ENCODE data around the gene RPH3AL. TPM values are rescaled to one million over a fixed set of nuclear protein-coding genes. Genes with fewer than 3 reads are reported as not detected.

RPH3AL gene
- total RNA-seq, 4 donors from 2014 or later: 9.9 to 44.7 (median 21.5) TPM

- Histone ChIP-seq H3K36me3 (no peaks in the 10 kb centered on the region), H3K9me3 (no peaks in the 10 kb centered on the region), H3K4me1 (no peaks in the 10 kb centered on the region), H3K27ac (no peak overlapping the region), H3K27me3 (no peaks in the 10 kb centered on the region), H3K4me3 (no peak overlapping the region)
- TF ChIP-seq CTCF (IDR thresholded peaks at IDR 0.05): no peak
- TF ChIP-seq POLR2A (IDR thresholded peaks at IDR 0.05): no peak
- DNase-seq: no peak
- intact Hi-C loops (cut with DNase I; ENCODE audit: low total_unique reads): no loop called here
These were observed 155.3 kb downstream of the RPH3AL start for GRCh38 chr17:197352-197751.

- H3K27me3 ChIP-seq: no peaks in the 10 kb centered on the region
- TF ChIP-seq CTCF (IDR thresholded peaks at IDR 0.05) (no peak), POLR2A (IDR thresholded peaks at IDR 0.05) (no peak)
- no peak overlapping the region for H3K4me3 ChIP-seq
- H3K4me1 ChIP-seq: no peaks in the 10 kb centered on the region
- H3K27ac ChIP-seq: no peak overlapping the region
- H3K36me3 ChIP-seq: no peaks in the 10 kb centered on the region
- H3K9me3 ChIP-seq: no peaks in the 10 kb centered on the region
- intact Hi-C loops (cut with DNase I; ENCODE audit: low total_unique reads): no loop called here
- no peak for DNase-seq
These were observed 157.6 kb downstream of the RPH3AL start for GRCh38 chr17:194828-195602.

- Histone ChIP-seq H3K36me3 (no peaks in the 10 kb centered on the region), H3K9me3 (no peaks in the 10 kb centered on the region), H3K4me3 (no peak overlapping the region), H3K27me3 (no peaks in the 10 kb centered on the region), H3K4me1 (no peaks in the 10 kb centered on the region), H3K27ac (no peak overlapping the region)
- no peak for TF ChIP-seq POLR2A (IDR thresholded peaks at IDR 0.05)
- no peak for TF ChIP-seq CTCF (IDR thresholded peaks at IDR 0.05)
- no peak for DNase-seq
- intact Hi-C loops (cut with DNase I; ENCODE audit: low total_unique reads): no loop called here
These were observed 158.5 kb downstream of the RPH3AL start for GRCh38 chr17:193841-194806.

- H3K27ac ChIP-seq: no peak overlapping the region
- H3K4me3 ChIP-seq: no peak overlapping the region
- intact Hi-C loops (cut with DNase I; ENCODE audit: low total_unique reads): no loop called here
- DNase-seq: no peak
- no peak for TF ChIP-seq CTCF (IDR thresholded peaks at IDR 0.05)
- no peaks in the 10 kb centered on the region for H3K9me3 ChIP-seq
- H3K36me3 ChIP-seq: no peaks in the 10 kb centered on the region
- no peaks in the 10 kb centered on the region for H3K27me3 ChIP-seq
- H3K4me1 ChIP-seq: no peaks in the 10 kb centered on the region
These were observed 159.2 kb downstream of the RPH3AL start for GRCh38 chr17:193426-193810.
